ENCODE measurements around the gene FAM228A. TPM values are rescaled to one million over a fixed set of nuclear protein-coding genes. Genes with fewer than 3 reads are reported as not detected.
"Not testable (repeated sequence)": the region's sequence is repeated elsewhere in the genome, so short reads cannot be mapped to it uniquely, and the experiment has no call there.

Gene FAM228A
- total RNA-seq, result not detected in 2 replicates

DNA sequence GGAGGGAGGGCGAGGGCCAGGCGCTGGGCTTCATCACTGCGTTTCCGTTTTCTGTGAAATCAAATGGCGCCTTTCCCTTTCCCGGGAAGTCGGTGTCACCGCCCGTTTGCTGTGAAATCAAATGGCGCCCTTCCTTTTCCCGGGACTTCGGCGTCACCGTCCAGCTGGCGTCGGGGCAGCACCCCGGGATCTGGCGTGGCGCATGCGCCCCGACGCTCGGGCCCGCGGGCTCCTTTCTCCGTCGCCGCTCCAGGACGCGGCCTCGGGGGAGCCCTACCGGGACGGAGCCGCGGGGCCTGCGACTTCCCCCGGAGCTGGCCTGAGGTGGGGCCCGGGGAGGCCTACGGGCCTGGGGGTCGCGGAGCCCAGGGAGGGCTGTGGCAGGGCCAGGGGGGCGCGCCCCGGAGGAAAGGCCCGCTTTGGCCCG lies at the start of gene FAM228A:
Gene FAM228A, plus strand, starts transcription at position 203 of the 427 bp plus-strand sequence. CDS start 428 bp downstream, outside the sequence.
- DNase-seq (ENCODE audit: extremely low read depth, low read depth, low spot score), result no peak

DNA sequence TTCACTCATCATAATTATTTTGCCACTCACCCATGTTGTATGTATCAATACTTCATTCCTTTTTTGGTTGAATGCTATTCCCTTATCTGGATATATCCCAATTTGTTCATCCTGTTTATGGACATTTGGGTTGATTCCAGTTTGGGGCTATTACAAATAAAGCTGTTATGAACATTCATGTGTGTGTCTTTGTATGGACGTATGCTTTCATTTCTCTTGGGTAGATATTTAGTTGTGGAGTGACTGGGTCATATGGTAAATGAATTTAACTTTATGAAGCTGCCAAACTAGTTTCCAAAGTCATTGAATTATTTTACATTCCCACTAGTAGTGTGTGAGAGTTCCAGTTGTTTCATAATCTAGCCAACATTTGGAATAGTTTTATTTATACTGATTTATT lies 48.9 kb upstream of the FAM228A start:
- DNase-seq (ENCODE audit: extremely low read depth, low read depth, low spot score), result no peak

DNA sequence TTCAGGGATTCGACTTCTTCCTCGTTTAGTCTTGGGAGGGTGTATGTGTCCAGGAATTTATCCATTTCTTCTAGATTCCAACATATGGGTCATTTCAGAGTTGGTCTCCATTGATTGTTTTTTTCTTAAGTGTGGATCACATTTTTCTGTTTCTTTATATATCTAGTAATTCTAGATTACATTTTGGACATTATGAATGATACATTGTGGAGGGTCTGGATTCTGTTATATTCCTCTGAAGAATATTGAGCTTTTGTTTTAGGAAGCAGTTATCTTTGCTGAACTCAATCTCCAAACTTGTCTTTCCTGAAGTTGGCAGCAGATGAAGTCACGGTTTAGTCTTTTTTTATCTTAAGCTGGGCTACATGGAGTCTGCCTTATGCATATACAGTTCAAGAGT lies 42.3 kb upstream of the FAM228A start:
- no peak for DNase-seq (ENCODE audit: extremely low read depth, low read depth, low spot score)

- not testable (repeated sequence) for DNase-seq (ENCODE audit: extremely low read depth, low read depth, low spot score)
Measured at GRCh38 chr2:24140305-24140704, 34.5 kb upstream of the FAM228A start.

GRCh38 chr2:24147364-24147763 lies 27.5 kb upstream of the FAM228A start:
- DNase-seq (ENCODE audit: extremely low read depth, low read depth, low spot score), result no peak

DNA sequence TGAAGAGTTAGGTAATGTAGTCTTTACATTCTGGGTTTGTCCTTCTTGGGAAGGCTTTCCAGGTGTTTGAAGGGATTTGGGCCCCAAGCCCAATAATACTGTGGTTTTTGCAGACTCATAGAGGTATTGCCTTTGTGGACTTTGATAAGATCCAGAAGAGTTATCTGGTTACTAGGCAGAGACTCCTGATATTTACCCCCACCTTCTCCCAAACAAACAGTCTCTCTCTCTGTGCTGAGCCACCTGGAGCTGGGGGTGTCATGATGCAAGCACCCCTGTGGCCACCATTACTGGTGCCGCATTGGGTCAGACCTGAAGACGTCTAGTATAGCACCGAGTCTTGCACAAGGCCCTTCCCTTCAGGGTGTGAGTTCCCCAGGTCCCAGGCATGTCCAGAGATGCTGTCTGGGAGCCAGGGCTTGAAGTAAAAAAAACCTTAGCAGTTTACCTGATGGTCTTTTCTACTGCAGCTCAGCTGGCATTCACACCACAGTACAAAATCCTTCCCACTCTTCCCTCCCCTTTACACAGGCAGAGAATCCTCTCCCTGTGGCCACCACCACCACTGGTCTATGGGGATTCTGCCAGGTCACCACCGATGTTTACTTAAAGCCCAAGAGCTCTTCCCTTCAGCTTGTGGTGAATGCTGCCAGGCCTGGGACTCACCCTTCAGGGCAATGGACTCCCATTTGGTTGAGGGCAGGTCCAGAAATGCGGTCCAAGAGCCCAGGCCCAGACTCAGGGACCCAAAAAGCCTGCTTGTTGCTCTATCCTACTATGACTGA lies 22.2 kb upstream of the FAM228A start:
- no peak for DNase-seq (ENCODE audit: extremely low read depth, low read depth, low spot score)

DNA sequence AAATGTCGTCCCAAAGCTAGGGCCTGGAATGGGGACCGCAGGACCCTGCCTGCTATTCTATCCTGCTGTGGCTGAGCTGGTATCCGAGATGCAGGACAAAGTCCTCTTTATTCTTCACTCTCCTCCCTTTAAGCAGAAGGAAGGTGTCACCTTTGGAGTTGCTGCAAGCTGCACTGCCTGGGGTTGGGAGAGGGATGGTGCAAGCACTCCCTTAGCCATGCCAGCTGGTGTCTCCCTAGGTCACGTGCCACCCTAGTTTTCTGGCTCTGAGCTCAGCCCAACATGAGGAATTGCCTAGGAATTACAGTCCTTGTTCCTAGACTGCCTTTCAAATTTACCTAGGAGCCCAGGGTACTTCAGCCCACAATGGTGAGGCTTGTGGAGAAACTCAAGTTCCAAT lies 21.4 kb upstream of the FAM228A start:
- no peak for DNase-seq (ENCODE audit: extremely low read depth, low read depth, low spot score)

- no peak for DNase-seq (ENCODE audit: extremely low read depth, low read depth, low spot score)
Measured at GRCh38 chr2:24158131-24158530, 16.7 kb upstream of the FAM228A start.

- DNase-seq (ENCODE audit: extremely low read depth, low read depth, low spot score), result no peak
Measured at GRCh38 chr2:24159708-24160107, 15.1 kb upstream of the FAM228A start.

DNA sequence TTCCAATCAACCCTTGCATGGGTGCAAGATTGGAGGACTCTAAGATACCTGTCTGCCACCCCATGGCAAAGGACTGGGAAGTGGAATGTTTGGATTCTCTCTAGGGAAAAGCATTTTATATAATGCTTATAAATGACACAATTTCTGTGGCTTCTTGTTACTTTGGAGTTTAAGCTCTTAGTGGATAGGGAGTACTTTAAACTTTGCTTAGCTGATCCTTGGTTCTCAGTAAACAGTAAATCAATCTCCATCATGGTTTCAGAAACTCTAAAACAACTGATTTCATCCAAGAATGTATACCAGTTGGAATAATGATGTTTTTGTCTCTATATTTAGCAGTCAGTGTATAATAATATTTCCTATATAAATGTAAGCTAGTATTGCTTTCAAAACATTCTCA lies 14.1 kb upstream of the FAM228A start:
- no peak for DNase-seq (ENCODE audit: extremely low read depth, low read depth, low spot score)

DNA sequence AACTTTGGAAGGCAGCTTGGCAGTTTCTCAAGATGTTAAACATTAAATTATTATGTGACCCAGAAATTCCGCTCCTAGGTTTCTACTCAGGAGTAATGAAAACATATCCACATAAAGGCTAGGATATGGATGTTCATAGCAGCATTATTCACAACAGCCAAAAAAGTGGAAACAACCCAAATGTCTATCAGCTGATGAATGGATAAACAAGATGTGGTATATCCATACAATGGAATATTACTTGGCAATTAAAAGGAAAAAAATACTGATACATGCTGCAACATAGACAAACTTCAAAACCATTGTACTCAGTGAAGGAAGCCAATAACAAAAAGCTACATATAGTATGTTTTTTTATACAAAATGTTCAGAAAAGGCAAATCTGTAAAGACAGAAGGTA lies 12.4 kb upstream of the FAM228A start:
- DNase-seq (ENCODE audit: extremely low read depth, low read depth, low spot score), result no peak

- no peak for DNase-seq (ENCODE audit: extremely low read depth, low read depth, low spot score)
Measured at GRCh38 chr2:24163186-24163585, 11.7 kb upstream of the FAM228A start.

DNA sequence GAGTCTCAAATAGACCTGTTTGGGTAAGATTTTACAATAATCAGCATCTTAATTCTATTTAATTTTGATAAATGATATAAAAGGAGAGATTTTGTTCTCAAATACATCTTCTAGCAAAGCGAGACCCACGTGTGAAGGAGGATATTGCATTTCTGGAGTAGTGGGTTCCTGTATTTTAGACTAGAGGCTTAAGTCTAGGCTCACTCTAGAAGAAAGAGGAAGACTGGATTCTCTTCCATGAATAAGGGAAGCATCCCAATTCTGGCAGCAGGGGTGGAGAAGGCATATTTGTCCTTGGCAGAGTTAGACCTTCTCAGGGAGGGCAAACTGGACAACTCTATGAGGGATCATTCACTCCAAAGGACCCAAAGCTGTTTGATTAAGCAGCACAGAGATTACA lies 11.3 kb upstream of the FAM228A start:
- DNase-seq (ENCODE audit: extremely low read depth, low read depth, low spot score), result no peak

GRCh38 chr2:24164416-24164973 lies 10.4 kb upstream of the FAM228A start:
- no peak for DNase-seq (ENCODE audit: extremely low read depth, low read depth, low spot score)

DNA sequence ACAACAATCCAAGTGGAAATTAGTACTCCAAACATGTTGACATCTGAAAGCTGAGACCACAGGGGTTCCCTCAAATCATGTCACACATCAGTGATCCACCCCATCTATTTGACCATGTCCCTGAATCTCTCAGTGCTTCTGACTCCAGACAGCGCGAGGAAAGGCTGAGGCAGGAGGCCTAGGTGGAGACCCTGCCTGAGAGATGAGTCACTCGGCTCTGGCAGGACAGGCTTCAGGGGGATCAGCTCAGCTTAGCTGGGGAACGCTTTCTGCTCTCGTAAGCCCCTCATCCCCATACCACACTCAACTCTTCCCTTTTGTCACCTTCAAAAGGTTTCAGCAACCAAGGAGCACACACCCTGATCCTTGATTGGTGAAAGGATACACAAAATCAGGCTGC lies 5.8 kb upstream of the FAM228A start:
- no peak for DNase-seq (ENCODE audit: extremely low read depth, low read depth, low spot score)

- DNase-seq (ENCODE audit: extremely low read depth, low read depth, low spot score), result no peak
Measured at GRCh38 chr2:24175631-24176187, 856 bp downstream of the FAM228A start.

- no peak for DNase-seq (ENCODE audit: extremely low read depth, low read depth, low spot score)
Measured at GRCh38 chr2:24176326-24176725, 1.5 kb downstream of the FAM228A start.

DNA sequence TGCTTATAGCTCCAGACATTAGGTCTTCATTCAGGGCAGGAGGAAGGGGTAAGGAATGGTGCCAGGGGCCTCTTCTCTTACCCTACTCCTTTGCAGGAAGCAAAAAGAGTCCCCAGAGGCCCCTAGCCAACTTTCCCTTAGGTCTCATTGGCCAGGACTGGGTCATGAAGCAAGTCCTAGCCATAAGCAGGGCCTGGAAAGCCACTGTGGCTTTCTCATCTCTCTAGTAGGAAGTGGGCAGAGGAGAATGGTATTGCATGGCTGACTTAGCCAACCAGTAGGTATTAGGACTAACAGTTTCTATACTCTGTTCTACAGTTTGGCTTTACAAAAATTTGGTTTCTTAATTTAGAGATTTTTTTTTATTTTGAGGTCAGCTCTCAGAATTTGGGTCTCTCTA lies 4.8 kb downstream of the FAM228A start:
- DNase-seq (ENCODE audit: extremely low read depth, low read depth, low spot score), result no peak

DNA sequence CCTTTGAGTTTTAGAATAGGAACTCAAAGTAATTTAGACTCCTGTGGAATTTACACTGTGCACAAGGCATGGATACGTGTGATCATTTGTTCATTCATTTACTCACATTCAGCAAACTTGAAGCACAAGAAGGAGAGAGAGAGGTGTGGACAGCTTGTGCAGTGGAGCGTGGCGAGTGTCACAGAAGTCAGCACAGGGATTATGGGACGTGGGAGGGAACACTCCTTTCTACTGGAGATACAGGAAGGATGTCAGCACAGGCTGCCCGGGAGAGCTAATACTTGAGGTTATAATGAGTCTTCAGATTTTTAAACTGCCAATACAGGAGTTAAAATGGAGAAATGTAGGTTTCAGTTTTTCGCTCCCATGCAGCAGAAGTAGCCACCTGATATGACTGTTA lies 7.0 kb downstream of the FAM228A start:
- DNase-seq (ENCODE audit: extremely low read depth, low read depth, low spot score), result no peak

DNA sequence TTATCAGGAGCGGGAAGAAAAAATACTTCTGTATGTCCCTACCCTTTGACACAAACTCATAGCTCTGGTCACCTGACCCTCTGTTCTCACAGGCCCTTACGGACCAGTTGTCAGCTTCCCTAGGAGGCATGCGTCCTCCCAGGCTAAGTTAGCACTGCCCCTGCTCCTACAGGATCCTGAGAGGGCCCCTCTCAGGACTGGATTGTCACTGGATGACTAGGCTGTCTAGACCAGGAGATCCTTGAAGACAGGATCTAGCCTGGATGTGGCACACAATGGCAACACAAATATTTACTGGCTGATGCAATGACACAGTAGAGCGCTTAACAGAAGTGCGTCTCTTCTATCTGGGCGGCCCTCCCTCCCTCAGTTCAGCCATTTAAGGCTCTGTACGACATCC lies 7.7 kb downstream of the FAM228A start:
- DNase-seq (ENCODE audit: extremely low read depth, low read depth, low spot score), result no peak

GRCh38 chr2:24183366-24184069 lies 8.7 kb downstream of the FAM228A start:
- no peak for DNase-seq (ENCODE audit: extremely low read depth, low read depth, low spot score)

GRCh38 chr2:24189551-24189950 lies 14.7 kb downstream of the FAM228A start:
- DNase-seq (ENCODE audit: extremely low read depth, low read depth, low spot score), result no peak

Data from glomerular endothelial cell (primary cell).